Smooth muscle cell (in vitro differentiated cells): Measurements from ENCODE around the gene TRPC4AP. TPM values are rescaled to one million over a fixed set of nuclear protein-coding genes. Genes with fewer than 3 reads are reported as not detected.

Source experiments
- DNase-seq: peaks from one replicate; lab custom pipeline; 2025; ENCODE audit not compliant: unreplicated experiment; lab: John Stamatoyannopoulos, UW
- H2AFZ ChIP-seq: fragments of 200-600 bp; sonication (generic); 2 replicates; pipeline ENCODE4 v1.6.0; 2016; ENCODE audit warnings: antibody characterized with exemption, low read depth, mild to moderate bottlenecking
- H3F3A ChIP-seq: fragments of 200-600 bp; sonication (generic); 2 replicates; pipeline ENCODE4 v1.6.0; 2017; ENCODE audit warnings: antibody characterized with exemption, low read depth
- H3K27ac ChIP-seq: fragments of 200-600 bp; sonication (generic); 2 replicates; pipeline ENCODE4 v1.5.1; 2016; ENCODE audit warnings: low read depth, mild to moderate bottlenecking
- H3K27me3 ChIP-seq: fragments of 200-600 bp; sonication (generic); 2 replicates; pipeline ENCODE4 v1.6.1; 2016; ENCODE audit warnings: low read depth, mild to moderate bottlenecking
- H3K36me3 ChIP-seq: fragments of 200-600 bp; sonication (generic); 2 replicates; pipeline ENCODE4 v1.5.1; 2016; ENCODE audit warnings: low read depth
- H3K4me1 ChIP-seq: fragments of 200-600 bp; sonication (generic); 2 replicates; pipeline ENCODE4 v1.5.1; 2016; ENCODE audit warnings: low read depth
- H3K4me2 ChIP-seq: fragments of 200-600 bp; sonication (generic); 2 replicates; pipeline ENCODE4 v1.6.0; 2016; ENCODE audit warnings: mild to moderate bottlenecking
- H3K4me3 ChIP-seq: fragments of 200-600 bp; sonication (generic); 2 replicates; pipeline ENCODE4 v1.5.1; 2016; ENCODE audit warnings: mild to moderate bottlenecking
- H3K79me2 ChIP-seq: fragments of 200-600 bp; sonication (generic); 2 replicates; pipeline ENCODE4 v1.6.0; 2016; ENCODE audit warnings: low read depth, mild to moderate bottlenecking
- H3K9ac ChIP-seq: fragments of 200-600 bp; sonication (generic); 2 replicates; pipeline ENCODE4 v1.6.0; 2016; ENCODE audit warnings: low read depth
- H3K9me3 ChIP-seq: fragments of 200-600 bp; sonication (generic); replicated peaks from 2 replicates; pipeline ENCODE4 v1.5.1; 2016; ENCODE audit warnings: low read depth
- H4K20me1 ChIP-seq: fragments of 200-600 bp; sonication (generic); 2 replicates; pipeline ENCODE4 v1.6.0; 2016; ENCODE audit warnings: low read depth
- WGBS: methylation state at CpG from one replicate; pipeline ENCODE4 v1.1.7; 2016; ENCODE audit warnings: low lambda C conversion rate; 5-methylcytosine and 5-hydroxymethylcytosine counted together
- polyA plus RNA-seq: library from polyadenylated mRNA; unstranded; fragments of >200 nt; fragmentation: Nextera tagmentation; extraction: Ambion mirVana; gene quantifications from 2 replicates; pipeline ENCODE4 v1.2.1, GENCODE V29; 2016
- total RNA-seq: library from RNA; depleted of rRNA; stranded (reverse); fragments of >200 nt; gene quantifications from 2 replicates; pipeline ENCODE4 v1.2.3, GENCODE V29; 2014
- TF ChIP-seq, protein P1 (sequence below): fragments of 200-600 bp; sonication (generic); IDR thresholded peaks from 2 replicates; pipeline ENCODE4 v1.5.1; 2017; ENCODE audit warnings: borderline replicate concordance, mild to moderate bottlenecking, antibody characterized with exemption; ENCODE audit not compliant: insufficient read depth, poor library complexity, severe bottlenecking

The TRPC4AP gene
- total and polyA plus RNA-seq, 2 experiments from 2014 or later, result 77.3 to 95.4 TPM

DNA sequence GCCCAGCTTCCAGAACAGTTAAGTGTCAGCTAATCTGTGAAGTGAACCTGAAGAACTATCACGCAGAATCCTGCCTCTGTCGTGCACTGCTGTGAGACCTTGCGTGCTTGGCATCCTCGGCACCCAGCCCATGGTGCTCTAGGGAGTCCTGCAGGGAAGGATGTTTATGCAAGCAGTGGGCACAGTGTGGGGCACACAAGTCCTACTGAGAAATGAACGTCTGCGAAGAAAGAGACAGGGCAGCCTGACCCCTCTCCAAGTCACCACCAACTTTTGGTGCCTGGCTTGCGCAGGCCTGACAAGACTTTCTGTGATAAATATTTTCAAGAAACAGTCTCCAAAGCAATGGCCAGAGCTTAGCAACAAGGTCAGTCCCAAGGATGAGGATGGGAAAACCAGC, 69.0 kb downstream of the TRPC4AP start:
- DNase-seq, result no peak
- 98% methylated on average over 7 of the region's 7 CpGs for WGBS

DNA sequence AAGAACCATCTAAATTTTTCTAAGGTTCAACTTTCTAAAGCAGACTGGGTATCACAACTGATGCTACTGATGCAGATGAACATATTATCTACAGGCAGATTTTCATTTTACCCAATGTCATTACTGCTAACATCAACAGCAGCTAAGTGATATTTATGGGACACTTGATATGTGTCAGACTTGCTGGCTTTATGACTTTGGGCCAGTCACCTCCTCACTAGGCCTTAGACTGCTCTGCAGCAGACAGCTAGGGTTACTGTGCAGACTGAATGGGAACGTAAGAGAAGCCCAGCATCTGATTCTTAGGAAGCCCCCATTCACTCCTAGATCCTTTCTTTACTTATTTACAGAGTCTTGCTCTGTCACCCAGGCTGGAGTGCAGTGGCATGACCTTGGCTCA, 70.8 kb downstream of the TRPC4AP start:
- H3K9ac ChIP-seq, result no peak overlapping the region
- no peaks in the 10 kb centered on the region for H3K79me2 ChIP-seq
- H2AFZ ChIP-seq, result no peak overlapping the region
- no peaks in the 10 kb centered on the region for H3K27me3 ChIP-seq
- H3K36me3 ChIP-seq, result no peaks in the 10 kb centered on the region
- TF ChIP-seq, protein P1, sequence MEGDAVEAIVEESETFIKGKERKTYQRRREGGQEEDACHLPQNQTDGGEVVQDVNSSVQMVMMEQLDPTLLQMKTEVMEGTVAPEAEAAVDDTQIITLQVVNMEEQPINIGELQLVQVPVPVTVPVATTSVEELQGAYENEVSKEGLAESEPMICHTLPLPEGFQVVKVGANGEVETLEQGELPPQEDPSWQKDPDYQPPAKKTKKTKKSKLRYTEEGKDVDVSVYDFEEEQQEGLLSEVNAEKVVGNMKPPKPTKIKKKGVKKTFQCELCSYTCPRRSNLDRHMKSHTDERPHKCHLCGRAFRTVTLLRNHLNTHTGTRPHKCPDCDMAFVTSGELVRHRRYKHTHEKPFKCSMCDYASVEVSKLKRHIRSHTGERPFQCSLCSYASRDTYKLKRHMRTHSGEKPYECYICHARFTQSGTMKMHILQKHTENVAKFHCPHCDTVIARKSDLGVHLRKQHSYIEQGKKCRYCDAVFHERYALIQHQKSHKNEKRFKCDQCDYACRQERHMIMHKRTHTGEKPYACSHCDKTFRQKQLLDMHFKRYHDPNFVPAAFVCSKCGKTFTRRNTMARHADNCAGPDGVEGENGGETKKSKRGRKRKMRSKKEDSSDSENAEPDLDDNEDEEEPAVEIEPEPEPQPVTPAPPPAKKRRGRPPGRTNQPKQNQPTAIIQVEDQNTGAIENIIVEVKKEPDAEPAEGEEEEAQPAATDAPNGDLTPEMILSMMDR, result no peak
- H3K27ac ChIP-seq, result no peak overlapping the region
- H3K4me2 ChIP-seq, result no peak overlapping the region
- 93% methylated on average over 1 of the region's 1 CpG for WGBS
- no peak for DNase-seq
- H3K4me3 ChIP-seq, result no peak overlapping the region
- no peaks in the 10 kb centered on the region for H3K9me3 ChIP-seq
- H3F3A ChIP-seq, result peaks cover 11% of the 10 kb centered on the region
- peaks cover 90% of the 10 kb centered on the region for H4K20me1 ChIP-seq
- H3K4me1 ChIP-seq, result no peaks in the 10 kb centered on the region

More for the DNA sequence above, 69.0 kb downstream of the TRPC4AP start:
- no peak overlapping the region for H3K4me2 ChIP-seq
- no peaks in the 10 kb centered on the region for H3K9me3 ChIP-seq
- H3K36me3 ChIP-seq, result no peaks in the 10 kb centered on the region
- no peaks in the 10 kb centered on the region for H3K27me3 ChIP-seq
- no peak overlapping the region for H3K27ac ChIP-seq
- no peaks in the 10 kb centered on the region for H3K79me2 ChIP-seq
- peaks cover 10% of the 10 kb centered on the region for H3F3A ChIP-seq
- no peak overlapping the region for H3K4me3 ChIP-seq
- peaks cover 72% of the 10 kb centered on the region for H4K20me1 ChIP-seq
- no peaks in the 10 kb centered on the region for H3K4me1 ChIP-seq
- H3K9ac ChIP-seq, result no peak overlapping the region
- TF ChIP-seq, protein P1, result no peak
- no peak overlapping the region for H2AFZ ChIP-seq

DNA sequence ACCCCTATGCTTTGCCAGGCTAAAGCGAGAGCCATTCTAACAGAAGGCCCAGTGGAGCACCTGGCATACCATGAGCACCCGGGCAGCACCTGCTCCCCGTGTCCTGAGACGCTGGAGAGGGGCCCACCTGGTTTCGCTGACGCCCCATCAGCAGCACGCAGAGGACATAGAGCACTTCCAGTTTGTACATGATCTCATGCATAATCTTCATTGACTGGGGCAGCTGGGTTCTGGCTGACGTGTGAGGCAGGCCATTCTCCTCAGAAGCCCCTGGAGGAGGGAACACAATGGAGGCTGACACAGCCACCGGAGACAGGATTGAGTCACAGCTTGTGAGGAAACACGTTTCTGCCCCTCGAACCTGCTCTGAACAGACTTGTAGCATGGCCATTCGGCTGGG, 71.5 kb downstream of the TRPC4AP start:
- no peak overlapping the region for H3K9ac ChIP-seq
- WGBS, result 93% methylated on average over 12 of the region's 12 CpGs
- H3K27ac ChIP-seq, result no peak overlapping the region
- H3K27me3 ChIP-seq, result no peaks in the 10 kb centered on the region
- DNase-seq, result no peak
- H3K4me1 ChIP-seq, result no peaks in the 10 kb centered on the region
- no peak overlapping the region for H3K4me2 ChIP-seq
- no peak overlapping the region for H2AFZ ChIP-seq
- H3K36me3 ChIP-seq, result peaks cover 4% of the 10 kb centered on the region
- TF ChIP-seq, protein P1, result no peak
- H3F3A ChIP-seq, result peaks cover 11% of the 10 kb centered on the region
- no peaks in the 10 kb centered on the region for H3K9me3 ChIP-seq
- H3K4me3 ChIP-seq, result no peak overlapping the region
- H3K79me2 ChIP-seq, result no peaks in the 10 kb centered on the region
- H4K20me1 ChIP-seq, result peaks cover 93% of the 10 kb centered on the region

DNA sequence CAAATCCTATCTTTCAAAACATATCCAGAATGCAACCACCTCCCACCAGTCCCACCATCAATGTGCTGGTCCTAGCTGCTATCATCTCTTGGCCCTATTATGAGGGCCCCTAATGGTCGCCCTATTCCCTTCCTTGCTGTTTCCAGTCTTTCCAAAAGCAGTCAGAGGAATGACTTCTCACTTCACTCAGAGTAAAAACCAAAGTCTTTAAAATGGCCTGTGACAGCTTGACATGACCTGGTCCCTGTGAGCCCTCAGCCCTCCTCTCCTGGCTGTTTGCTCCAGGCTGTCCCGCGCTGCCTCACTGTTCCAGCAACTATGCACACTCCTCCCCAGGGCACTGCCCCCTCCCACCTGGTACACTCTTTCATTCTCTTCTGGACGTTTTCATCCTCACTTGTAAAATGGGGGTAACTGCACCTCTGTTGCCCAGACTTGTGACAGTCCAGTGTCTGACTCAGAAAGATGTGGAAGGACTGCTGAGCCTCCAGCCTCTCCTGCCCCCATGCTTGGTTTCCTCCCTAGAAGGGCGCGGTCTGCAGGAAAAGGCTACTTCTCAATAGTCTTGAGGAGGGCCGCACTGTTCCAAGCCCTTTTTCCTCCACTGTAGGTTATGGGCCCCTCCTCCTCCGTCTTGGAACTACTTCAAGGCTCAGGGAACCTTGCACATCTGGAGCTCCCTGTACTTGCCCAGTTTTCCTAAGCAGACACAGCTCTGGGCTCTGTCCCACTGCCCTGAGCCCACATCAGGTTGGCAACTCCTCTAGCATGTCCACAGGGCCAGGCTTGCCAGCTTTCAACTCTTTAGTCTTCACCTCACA, 72.3 kb downstream of the TRPC4AP start:
- Histone ChIP-seq H3K79me2 (no peaks in the 10 kb centered on the region), H4K20me1 (peaks cover 96% of the 10 kb centered on the region), H3K27ac (no peak overlapping the region), H3K4me2 (no peak overlapping the region), H3F3A (peaks cover 11% of the 10 kb centered on the region), H3K9ac (no peak overlapping the region), H3K27me3 (no peaks in the 10 kb centered on the region), H3K9me3 (no peaks in the 10 kb centered on the region), H3K4me3 (no peak overlapping the region), H3K36me3 (peaks cover 4% of the 10 kb centered on the region), H2AFZ (no peak overlapping the region), H3K4me1 (no peaks in the 10 kb centered on the region)
- WGBS, result 94% methylated on average over 8 of the region's 8 CpGs
- TF ChIP-seq, protein P1, result no peak
- DNase-seq, result no peak
